ENCODE measurements around the gene BAIAP3.

The BAIAP3 gene

DNA sequence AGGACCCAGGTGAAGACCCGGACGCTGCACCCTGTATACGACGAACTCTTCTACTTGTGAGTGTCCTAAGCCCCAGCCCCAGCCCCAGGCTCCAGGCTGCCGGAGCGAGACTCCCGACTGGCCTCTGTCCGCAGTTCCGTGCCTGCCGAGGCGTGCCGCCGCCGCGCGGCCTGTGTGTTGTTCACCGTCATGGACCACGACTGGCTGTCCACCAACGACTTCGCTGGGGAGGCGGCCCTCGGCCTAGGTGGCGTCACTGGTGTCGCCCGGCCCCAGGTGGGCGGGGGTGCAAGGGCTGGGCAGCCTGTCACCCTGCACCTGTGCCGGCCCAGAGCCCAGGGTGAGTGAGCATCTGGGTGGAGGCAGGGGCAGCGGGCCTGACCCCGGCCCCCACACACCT, 14.5 kb downstream of the BAIAP3 start:
- DNase-seq: no peak

DNA sequence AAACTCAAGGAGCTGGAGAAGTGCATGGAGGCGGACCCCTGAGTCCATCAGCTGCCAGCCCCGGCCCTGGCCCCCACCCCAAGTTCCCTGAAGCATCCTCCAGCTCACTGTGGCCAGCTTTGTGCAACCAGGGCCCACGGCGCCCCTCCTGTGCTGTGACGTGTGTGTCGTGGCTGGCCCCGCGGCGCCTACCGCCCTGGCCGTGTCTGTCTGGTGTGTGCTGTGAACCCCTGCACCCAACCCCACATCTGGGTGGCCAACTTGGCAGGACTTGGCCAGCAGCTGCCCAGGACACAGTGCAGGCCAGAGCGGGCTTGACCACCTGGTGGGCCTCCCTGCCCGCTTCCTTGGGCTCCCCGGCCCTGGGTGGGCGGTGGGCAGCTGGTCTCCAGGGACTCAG, 15.0 kb downstream of the BAIAP3 start:
- no peak for DNase-seq

DNA sequence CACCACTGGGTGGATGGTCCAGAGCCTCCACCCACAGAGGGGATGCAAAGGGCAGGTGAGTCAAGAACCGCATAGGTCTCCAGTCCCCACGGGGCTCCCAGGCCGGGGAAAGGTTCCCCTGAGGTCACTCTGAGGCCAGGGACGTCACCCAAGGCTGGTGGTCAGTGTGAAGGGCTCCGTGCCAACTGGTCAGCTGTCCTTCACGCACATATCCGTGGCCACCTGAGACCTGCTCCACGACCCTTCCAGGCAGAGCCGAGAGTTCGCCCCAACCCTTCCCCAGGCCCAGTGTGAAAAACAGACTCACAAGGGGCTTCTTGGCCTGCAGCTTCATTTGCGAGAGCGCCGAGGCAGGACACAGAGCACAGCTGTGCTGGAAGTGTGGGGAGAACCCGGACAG, 15.5 kb downstream of the BAIAP3 start:
- no peak for DNase-seq

DNA sequence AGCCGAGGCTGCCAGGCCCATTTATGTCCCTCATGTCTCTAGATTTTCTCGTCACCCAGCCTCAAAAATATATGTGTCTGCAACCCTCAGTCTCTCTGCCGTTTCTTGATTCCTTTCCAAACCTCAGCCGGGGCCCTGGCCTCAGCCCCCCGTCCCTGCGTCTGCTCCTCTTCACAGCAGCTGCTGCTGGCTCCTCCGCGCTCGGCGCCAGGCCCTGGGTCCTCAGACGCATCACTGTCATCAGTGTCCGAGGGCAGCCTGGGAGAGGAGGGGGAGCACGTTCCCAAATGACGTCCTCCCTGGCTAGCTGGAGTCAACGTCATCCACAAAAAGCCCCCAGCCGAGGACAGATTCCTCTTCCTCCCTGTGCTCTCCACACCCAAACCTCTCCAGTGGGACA, 15.9 kb downstream of the BAIAP3 start:
- no peak for DNase-seq

DNA sequence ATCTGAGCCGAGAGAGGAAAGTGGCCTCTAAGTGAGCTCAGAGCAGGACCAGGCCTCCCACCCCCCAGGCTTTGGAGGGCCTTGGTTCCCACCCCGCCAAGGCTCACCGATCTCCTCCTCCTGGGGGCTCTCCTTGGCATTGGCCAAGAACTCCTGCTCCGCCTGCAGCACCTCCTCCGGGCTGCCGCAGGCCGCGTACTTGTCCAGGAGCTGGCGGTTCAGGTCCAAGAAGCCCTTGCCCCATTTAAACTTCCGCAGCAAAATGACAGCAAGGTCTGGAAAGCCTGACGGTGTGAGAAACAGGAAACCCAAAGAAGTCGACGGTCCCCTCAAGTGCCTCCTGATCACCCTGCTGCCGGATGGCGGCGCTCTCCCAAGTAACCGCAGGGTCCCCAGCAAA, 16.5 kb downstream of the BAIAP3 start:
- DNase-seq: no peak

DNA sequence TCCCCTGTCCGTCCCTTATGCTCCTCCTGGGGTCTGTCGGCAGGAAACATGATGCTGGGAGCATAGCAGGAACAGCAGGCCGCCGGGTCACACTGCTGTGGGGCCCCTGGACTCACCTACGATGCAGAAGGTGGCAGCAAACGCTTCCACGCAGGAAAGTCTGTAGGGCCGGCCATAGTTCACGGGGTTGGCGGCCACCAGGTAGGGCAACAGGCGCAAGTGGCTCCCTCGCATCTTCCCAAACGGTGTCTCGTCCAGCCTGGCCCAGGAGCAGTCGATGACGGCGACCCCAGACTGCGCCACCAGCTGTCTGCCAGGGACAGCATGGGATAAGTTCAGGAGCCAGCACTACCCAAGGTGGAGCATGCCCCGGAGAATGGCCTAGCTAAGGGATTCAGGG, 17.2 kb downstream of the BAIAP3 start:
- no peak for DNase-seq

DNA sequence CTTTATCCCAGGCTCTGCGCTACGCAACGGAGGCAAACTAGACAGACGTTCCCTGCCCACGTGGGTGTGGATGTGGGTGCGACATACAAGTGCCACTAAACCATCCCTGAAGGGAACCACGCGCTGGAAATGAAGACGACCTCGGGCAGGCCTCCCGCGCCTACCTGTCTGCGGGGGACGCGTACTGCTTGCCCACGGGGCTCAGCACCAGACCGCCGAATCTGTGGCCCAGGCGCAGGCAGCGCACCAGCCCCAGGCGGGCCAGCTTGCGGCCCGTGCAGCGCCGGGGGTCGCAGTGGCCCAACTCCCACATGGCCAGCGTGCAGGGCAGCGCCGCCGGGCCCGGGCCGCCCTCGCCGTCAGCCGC, 17.8 kb downstream of the BAIAP3 start:
- no peak for DNase-seq

DNA sequence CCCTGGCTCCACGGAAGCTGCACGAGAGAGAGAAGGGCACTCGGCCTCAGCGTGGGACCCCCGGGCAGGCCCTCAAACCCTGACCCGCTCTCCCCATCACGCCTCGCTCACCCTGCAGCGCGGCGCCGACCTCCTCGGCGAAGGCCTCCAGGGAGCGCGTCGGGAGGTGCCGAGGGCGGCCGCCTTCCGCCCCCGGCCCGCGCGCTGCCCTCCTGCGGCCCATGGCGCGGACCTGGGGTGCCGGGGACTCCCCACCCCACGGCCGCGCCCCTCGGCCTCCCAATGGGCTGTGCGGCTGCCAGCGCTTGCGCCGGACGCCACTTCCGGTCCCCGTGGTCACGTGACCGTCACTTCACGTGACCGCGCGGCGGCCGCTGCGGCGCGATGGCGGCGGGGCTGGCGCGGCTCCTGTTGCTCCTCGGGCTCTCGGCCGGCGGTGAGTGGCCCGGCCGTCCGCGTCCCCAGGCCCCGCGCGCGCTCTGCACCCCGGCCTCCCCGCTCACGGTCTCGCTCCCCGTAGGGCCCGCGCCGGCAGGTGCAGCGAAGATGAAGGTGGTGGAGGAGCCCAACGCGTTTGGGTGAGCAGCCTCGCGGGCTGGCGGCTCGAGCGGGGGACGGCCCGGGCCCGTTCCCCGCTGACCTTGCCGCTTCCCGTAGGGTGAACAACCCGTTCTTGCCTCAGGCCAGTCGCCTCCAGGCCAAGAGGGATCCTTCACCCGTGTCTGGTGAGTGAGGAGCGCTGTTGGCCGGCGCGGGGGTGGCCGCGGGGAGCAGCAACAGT, 18.3 kb downstream of the BAIAP3 start, which contains the start of the genes GNPTG and TSR3:
GNPTG (plus strand) TSS at position 350 of the 781 bp plus-strand sequence; CDS start at position 385, 35 bp downstream.
TSR3 (minus strand) TSS at position 297 of the 781 bp plus-strand sequence; CDS start at position 223, 74 bp downstream.
- DNase-seq: peak; percentile 87 to 88

DNA sequence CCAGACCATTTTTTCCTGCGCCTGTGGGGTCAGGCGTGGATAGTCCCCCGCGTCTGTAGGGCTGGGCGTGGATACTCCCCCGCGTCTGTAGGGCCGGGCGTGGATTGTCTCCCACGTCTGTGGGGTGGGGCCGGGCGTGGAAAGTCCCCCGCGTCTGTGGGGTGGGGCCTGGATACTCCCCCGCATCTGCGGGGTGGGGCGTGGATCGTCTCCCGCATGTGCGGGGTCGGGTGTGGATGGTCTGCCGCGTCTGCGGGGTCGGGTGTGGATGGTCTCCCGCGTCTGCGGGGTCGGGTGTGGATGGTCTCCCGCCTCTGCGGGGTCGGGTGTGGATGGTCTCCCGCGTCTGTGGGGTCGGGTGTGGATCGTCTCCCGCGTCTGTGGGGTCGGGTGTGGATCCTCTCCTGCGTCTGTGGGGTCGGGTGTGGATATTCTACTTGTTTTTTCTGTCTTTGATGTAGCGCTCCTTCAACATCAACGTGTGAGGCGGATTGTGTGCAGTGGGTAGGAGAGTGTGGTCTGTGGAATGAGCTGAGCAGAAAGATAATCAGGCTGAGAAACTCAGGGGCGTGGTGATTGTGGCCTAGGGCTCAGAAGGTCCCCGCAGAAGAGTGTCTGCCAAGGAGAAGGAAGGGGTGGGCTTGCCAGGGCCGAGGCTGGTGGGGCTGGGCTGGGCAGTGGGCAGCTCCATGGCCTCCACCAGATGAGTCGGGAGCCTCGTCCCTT, 21.5 kb downstream of the BAIAP3 start:
- DNase-seq: no peak

DNA sequence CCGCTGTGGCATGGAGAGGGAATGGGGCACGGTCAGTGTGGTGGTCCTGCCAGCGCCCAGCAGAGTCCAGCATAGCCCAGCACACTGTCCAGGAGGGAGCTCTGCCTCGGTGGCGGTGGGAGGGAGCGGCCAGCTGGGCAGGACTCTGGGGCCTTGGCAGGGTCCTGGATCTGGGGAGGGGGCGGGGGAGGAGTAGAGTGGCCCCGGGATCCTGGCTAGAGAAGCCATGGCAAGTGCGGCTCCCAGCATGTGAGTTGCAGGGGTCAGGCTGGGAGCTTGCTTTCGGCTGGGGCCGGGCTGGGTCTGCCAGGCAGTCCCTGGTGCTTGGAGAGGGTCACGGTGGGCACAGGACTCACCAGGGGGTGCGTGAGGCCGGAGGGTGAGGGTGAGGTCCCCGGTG, 22.1 kb downstream of the BAIAP3 start:
- DNase-seq: no peak

DNA sequence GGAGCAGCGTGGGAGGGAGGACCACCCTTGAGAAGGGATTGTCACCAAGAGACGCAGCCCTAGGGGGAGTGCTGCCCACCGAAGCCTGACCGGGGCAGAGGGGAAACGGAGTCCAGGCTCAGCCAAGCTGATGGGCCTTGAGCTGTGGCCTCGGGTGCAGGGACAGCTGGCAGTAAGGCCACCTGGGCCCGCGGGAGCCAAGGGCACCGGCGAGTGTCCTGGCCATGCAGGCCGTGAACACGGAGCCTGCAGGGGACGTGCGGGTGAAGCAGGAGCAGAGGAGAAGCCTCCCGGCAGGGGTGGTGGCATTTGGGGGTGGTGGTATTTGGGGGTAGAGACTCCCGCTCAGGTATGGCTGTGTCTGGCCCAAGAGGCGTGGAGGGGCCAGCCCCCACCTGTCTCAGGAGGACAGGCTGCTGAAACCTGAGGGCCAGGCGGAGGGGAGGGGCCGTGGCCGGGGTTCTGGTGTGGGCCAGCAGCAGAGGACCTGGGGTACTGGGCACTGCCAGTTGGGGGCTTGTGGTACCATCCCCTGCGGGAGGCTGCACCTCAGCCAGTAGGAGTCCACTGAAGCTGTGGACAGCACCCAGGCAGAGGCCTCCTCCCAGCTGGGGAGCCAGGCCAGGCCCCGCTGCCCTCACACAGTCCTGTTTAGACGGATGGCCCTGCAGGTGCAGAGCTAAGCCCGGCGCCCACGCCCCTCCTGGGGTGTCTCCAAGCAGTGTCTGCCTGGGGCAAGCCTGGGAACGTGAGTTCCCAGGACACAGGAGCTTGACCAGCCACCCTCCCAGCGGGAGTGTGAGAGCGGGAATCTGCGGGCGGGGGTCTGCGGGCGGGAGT, 22.8 kb downstream of the BAIAP3 start:
- no peak for DNase-seq

DNA sequence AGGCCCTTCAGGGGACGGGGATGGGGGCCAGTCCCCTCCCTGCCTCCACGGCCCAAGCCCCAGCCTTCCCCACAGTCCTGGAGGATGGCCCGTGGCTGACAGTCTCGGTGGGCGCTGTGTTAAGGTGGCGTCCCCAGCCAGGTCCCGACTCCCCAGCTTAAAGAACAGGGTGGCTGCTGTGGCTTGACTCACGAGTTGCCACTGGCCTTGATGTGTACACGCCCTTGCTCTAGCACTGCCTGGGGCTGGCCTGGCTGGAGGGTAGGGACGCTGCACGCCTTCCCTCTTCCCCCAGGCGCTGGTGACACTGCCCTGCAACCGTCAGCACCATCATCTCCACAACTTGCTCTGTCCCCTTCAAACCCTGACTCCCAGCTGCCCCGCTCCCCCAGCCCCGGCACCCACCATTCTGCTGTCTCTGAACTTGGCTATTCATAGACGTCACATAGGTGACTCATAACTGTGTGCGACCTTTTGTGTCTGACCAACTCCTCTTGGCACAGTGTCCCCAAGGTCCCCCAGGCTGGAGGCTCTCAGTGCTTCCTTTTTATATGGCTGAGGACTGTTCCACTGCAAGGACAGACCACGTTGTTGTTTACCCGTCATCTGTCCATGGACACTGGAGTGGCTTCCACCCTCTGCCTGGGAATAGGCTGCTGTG, 24.6 kb downstream of the BAIAP3 start:
- DNase-seq: no peak

DNA sequence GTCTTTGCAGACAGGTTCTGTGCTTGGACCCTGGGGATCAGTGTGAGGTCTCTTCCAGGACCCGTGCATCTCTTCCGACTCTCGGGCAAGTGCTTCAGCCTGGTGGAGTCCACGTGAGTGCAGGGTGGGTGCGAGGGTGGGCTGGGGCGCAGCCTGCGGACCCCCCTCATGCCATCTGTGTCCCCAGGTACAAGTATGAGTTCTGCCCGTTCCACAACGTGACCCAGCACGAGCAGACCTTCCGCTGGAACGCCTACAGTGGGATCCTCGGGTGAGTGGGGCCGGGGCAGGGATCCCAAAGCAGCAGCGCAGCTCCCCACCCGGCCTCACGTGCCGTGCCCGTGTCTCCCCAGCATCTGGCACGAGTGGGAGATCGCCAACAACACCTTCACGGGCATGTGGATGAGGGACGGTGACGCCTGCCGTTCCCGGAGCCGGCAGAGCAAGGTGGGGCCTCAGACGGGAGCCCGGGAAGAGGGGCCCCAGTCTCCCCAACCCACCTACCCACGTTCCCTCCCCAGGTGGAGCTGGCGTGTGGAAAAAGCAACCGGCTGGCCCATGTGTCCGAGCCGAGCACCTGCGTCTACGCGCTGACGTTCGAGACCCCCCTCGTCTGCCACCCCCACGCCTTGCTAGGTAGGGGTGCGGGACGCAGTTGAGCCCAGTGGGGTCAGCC, 28.4 kb downstream of the BAIAP3 start:
- DNase-seq: no peak

DNA sequence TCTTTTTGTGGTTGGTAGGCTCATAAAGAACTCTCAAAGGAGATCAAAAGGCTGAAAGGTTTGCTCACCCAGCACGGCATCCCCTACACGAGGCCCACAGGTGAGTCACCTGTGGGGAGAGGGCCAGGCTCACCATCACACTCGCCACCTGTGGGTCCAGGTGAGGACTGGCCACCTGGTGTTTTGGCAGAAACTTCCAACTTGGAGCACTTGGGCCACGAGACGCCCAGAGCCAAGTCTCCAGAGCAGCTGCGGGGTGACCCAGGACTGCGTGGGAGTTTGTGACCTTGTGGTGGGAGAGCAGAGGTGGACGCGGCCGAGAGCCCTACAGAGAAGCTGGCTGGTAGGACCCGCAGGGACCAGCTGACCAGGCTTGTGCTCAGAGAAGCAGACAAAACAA, 29.4 kb downstream of the BAIAP3 start:
- no peak for DNase-seq

DNA sequence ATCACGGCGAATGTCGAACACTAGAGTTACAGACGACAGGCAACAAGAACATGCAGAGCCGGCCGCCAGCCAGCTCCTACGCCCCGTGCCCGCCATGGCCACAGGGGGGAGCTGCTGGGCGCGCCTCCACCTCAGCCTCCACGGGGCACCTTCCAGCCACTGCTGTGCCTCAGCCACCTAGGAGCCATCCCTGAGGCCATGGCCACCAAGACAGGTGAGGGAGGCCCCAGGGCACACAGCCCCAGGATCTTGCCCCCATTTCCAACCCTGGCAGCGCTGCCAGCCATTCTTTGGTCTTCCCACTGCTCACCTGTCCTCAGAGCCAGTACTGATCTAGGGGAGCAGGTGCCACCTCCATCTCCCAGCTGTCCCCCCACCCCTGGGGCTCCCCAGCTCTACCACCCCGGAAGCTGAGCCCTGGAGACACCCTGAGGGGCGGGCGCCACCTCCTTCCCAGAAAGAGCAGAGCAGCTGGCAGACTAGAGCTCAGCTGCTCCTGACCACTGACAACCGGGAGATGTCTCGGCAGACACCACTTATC, 30.1 kb downstream of the BAIAP3 start:
- peak; percentile 62 to 67 for DNase-seq

DNA sequence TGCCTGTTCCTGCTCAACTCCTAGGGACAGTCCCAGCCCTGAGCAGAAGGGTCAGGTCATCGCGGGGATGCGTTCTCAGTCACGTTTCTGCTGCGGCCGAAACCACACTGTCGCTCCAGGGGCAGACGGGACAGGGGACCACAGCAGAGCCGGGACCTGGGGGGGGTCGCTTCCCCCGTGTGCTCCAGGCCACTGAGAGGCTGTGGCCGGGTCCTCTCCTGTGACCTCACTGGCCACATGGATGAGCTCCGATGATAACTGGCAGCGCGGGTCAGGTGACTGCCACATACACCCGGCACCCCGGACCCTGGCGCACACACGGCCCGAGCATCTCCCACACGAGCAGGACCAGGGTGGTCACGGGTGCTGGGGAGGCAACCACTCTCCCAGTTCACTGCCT, 31.1 kb downstream of the BAIAP3 start:
- no peak for DNase-seq

DNA sequence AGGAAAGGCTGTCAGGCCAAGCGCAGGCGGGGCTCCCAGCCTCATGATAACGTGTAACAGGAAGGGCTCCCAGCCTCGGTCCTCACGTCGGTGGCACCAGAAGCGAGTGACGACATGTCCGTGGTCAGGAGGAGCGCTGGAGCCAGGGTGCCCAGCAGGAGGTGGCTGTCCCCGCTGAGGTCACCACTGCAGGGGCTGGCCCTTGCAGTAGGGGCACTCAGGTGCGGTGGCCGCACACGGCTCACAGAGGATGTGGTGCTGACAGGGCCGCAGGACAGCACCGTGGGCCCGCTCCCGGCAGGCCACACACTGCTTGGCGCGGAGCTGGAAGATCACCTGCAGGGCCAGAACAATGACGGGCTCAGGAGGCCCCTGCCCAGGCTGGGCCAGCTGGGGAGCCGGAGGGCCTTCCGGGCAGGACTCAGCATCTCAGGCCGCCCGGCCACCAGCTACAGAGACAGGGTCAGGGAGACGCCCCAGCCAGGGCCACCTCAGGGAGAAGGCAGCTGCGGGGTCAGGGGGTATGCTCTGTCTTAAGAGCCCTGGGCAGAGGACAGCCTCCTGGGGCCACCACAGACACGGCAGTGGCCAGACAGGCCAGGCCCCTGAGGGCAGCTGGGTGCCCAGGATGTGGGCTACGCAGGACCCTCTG, 32.7 kb downstream of the BAIAP3 start:
- no peak for DNase-seq

DNA sequence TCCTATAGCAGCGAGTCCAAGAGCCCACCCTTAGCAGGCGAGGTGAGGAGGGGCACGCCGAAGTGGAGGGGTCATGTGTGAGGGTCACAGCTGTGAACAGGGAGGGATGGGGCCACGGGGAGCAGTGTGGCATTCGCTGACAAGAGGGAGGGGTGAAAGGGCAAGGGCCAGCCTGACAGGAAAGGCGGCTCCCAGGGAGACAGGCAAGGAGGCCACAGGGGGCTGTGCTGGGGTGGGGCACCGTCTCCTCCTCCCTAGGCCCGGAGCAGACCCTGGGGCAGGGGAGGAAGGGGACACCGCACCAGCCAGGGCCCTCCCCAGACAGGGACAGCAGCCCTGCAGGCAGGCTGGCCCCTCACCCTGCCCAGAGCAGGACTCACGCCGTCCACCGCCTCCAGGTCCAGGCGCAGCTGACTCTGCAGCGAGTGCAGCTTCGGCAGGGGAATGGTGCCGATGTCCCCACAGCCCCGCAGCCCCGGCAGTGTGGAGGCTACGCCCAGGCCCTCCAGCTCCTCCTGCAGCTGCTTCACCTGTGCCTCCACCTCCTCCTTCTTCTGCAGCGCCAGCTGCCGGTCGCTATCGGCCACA, 33.4 kb downstream of the BAIAP3 start:
- DNase-seq: no peak

DNA sequence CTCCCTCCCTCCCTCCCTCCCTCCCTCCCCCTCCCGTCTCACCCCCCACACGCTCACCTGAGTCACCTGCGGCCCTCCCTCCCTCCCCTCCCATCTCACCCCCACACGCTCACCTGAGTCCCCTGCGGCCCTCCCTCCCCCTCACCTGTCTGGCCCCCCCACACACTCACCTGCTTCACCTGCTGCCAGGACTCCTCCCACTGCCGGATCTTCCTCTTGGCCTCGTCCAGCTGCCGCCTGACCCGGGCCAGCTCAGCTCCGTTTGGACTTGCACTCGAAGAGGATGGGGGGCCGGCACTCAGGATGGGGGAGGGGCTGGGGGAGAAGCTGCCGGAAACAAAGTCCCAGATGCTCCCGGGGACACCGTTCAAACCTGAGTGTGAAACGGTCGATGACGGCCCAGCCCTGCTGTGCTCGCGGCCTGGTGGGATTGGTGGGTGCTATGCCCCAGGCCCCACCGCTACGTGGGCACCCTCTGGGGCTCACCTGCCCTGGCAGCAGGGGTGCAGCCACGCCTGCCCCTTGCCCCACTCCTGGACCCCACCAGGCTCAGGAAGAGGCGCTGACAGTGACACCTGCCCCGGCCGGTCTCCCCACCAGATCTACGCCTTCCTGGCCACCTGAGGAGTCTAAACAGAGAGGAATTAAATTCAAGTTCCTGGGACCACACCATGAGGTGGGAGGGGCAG, 34.2 kb downstream of the BAIAP3 start:
- DNase-seq: no peak
